Suprapubic skin (tissue), 4 donors: ENCODE results near the gene ABCB1.
"Not testable (repeated sequence)": the region's sequence is repeated elsewhere in the genome, so short reads cannot be mapped to it uniquely, and the experiment has no call there.

Experiments
- CTCF ChIP-seq, 2 donors: fragments of 200-600 bp in 1 of 2; fragments of 450-650 bp in 1 of 2; sonication (generic) in 1 of 2; IDR thresholded peaks; one replicate each; pipeline ENCODE4 v1.5.1; 2016 to 2019; ENCODE audit warnings: antibody characterized with exemption in 2 of 2, mild to moderate bottlenecking in 1 of 2, moderate library complexity in 1 of 2
- POLR2A ChIP-seq, 2 donors: fragments of 450-650 bp; IDR thresholded peaks; one replicate each; pipeline ENCODE4 v1.6.1; 2017; ENCODE audit warnings: antibody characterized with exemption in 2 of 2, mild to moderate bottlenecking in 2 of 2, moderate library complexity in 2 of 2
- POLR2AphosphoS5 ChIP-seq, 3 donors: sonication (generic); formaldehyde crosslinking; IDR thresholded peaks; one replicate each; pipeline ENCODE4 v1.6.1; 2017; ENCODE audit warnings: antibody characterized with exemption in 3 of 3

- not testable (repeated sequence) for TF ChIP-seq POLR2A, CTCF, POLR2AphosphoS5 (IDR thresholded peaks at IDR 0.05)
Measured at GRCh38 chr7:87465534-87465880, 135.2 kb downstream of the ABCB1 start.
